Epithelial cell of prostate (primary cell): ENCODE results near the gene SLC6A11.

Experiments
- DNase-seq: peaks from one replicate; pipeline ENCODE4 v3.0.0-alpha.2; 2011; ENCODE audit warnings: low read depth, low spot score
- H3K27ac ChIP-seq: fragments of 450-650 bp; 2 replicates; pipeline ENCODE4 v1.5.1; 2017; ENCODE audit warnings: mild to moderate bottlenecking

The SLC6A11 gene

DNA sequence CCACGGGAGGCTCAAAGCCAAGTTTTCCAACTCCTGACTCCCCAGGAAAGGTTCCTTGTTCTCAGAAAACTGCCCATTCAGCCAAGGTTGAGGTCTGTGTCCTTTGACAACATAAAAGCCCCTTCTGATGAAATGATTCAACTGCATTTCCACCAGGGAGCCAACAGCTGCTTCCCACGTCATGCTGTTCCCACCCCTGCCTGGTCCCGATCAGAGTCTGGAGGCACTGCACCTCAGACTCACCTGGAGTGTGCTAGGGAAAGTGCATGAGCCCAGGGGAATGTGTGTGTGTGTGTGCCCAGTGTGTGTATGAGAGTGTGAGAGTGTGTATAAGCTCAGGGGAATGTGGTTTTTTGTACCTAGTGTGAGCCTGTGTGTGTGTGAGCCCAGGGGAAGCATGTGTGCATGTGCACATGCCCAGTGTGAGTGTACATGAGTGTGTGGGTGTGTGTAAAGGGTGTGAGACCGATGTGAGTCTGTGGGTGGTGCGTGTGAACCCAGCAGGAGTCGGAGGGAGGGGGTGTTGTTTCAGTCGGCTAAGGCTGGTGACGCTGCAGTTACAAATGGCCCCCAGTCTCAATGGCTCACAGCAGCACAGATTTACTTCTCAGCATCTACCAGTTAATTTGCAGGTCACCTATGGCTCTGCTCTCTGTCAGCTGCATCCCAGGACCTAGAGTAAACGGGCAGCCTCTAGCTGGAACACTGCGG, 156.2 kb downstream of the SLC6A11 start:
- no peak for DNase-seq
- no peak overlapping the region for H3K27ac ChIP-seq

DNA sequence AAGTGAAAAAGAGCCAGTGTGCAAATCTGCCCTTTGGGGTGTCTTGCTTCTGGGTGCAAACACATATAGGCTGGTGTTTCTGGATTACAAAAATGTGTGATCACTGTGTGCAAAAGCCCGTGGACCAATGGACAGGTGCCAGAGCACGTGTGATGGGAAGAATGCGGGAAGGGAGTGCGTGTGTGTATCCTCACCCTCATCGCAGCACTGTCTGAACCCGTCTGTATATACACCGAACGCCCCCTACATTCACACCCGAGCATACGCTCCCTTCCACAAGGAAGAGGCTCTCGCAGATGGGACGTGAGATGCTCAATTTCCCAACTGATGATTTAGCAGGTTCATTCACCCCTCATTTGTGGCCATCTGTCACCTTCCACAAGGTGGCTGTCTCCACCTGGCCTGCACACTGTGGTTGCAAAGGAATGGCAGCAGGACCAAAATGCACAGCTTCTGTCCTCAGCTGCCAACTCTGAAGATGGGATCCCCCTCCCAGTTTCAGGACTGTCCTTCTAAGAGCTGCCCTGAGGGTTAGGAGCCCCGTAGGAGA, 157.1 kb downstream of the SLC6A11 start:
- no peak for DNase-seq
- H3K27ac ChIP-seq, result no peak overlapping the region

DNA sequence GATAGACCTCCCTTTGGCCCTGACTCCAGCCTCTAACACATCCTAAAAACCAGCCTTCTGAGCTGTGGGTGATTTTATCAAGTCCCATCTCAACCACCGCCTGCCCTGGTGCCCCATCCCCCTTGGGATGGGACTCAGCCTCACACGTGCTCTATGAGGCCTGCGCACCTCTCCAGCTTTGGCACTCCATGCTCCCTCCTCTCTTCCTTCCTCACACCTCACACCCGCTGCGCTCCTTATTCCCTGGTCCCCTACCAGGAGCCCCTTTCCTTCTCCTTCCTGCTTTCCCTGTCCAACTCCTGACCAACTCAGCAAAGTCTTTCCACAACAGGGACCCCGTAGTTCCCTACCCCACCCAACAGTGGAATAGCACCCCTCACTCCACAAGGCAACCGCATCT, 158.1 kb downstream of the SLC6A11 start:
- no peak for DNase-seq
- H3K27ac ChIP-seq, result no peak overlapping the region

DNA sequence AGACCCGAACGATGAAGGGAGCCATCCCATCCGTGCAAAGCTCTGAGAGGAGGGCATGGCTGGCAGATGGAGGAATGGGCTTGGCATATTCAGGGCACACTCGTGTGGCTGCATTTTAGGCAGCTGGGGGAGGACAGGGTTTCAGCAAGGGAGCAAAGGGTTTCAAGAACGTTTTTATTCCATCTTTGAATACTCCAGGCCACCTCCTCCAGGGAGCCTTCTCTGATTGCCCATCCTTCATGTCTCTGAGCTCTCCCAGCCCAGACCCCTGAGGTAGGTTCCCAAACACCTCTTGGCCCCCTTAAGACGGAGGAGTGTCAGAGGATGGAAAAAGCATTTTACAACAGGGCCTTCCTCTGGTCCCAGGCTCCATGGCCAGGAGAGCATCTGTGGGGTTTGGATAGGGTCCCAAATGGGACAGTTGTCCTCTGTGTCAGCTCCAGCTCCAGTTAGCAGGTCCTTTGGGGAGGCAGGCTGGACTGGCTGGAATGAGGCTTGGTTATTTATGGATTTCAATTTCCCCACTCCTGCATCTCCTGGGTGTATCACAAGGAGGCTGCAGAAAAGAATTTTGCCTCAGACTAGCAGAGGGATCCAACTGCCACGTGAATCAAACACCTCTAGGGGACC, 158.8 kb downstream of the SLC6A11 start:
- H3K27ac ChIP-seq, result no peak overlapping the region
- no peak for DNase-seq

DNA sequence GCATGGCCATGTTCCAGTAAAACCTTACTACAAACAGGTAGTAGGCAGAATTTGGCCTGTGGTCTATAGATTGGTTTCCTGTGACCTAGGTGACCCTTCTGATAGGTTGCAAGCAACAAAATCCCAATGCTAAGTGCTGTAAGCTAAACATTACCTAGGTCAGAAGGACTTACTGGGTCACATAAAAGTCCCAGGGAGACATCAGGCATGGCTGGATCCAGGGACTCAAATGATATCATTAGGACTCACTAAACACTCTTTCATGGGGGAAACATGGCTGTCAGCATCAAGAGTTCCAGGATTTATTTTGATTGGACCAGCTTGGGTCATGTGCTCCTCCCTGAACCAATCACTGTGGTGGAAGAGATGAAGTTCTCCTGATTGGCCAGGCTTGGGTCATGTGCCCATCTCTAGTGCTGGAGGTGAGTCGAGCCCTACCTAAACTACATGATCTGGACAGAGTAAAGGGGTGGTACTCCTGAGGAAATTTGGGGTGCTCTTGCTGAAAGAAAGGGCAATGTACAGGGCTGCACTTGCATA, 159.7 kb downstream of the SLC6A11 start:
- H3K27ac ChIP-seq, result no peak overlapping the region
- DNase-seq, result no peak

DNA sequence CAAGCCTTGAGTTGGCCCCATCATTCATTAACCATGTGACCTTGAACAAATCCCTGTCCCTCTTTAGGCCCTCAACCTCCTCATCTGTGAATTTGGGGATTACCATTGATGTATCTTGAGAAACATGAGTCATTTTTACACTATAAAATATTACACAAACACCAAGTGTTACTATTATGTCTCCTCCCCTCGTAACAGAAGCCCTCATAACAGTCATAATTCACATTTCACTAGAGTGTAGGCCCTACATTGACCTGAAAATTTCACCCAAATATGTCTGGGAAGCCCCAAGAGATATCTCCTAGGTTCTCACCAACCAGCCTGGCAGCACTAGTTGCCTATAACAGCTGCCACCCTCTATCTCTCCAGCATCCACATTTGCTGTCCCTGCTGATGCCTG, 160.7 kb downstream of the SLC6A11 start:
- no peak overlapping the region for H3K27ac ChIP-seq
- DNase-seq, result no peak

DNA sequence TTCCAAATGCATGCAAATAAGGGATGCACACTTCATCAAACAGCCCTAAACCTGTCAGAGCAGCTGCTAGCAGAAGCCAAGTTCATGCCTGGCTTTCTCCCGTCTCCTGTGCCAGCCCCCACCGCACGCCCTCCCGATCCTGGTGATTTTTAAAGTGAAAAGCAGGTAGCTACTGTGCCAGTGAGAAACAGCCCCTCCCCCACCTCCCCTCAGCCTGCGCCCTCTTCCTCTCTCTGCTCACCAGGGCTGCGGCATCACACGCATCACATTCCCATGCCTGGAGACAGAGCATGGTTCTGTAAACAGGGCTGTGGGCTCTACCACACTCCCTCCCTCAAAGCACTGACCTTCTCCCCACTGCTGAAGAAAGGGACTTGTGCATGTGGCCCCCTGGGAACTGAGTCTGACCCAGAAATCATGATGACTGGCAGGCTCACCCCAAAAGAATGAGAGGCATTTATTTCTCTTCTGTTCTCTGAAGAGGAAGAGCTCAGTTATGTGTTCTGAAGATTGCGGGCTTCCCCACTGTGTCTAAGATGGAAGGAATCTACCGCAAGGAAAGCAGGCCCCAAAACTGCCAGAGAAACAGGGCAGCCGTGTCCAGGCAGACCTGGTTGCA, 162.0 kb downstream of the SLC6A11 start:
- DNase-seq, result no peak
- no peak overlapping the region for H3K27ac ChIP-seq

DNA sequence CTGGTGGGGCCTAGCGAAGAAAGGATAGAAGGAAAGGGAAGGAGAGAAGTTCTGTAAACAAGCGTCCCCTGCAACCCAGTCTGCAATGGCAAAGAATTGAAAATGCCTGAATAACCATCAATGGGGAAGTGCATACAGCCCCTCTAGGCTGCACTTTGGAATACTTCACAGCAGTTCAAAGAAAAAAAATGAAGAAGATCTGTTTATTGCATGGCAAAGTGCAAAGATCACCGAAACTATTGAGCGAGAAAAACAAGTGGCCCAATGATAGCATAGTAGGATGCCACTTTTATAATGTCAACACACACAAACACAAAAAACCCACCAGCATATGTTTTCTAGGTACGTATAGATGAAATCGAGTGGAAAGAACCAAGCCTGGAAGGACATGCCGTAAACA, 162.9 kb downstream of the SLC6A11 start:
- DNase-seq, result no peak
- H3K27ac ChIP-seq, result no peak overlapping the region

DNA sequence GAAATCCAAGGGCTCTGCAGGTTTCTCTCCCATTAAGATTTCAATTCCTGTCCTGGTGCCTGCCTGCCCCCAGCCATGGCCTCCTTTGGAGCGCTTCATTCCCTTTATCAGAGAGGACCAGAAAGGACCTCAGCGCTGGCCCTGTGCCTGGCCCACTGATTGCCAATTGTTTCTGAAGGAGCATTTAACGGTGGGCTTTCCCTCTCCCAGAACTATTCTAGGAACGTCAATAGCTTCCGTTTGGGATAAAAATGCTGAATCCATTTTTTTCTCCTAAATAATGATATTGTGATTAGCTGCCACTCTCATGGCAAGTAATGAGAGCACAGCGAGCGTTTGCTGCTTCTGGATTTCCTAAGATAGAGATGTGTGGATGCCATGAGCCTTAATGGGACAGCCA, 164.3 kb downstream of the SLC6A11 start:
- no peak for DNase-seq
- no peak overlapping the region for H3K27ac ChIP-seq

DNA sequence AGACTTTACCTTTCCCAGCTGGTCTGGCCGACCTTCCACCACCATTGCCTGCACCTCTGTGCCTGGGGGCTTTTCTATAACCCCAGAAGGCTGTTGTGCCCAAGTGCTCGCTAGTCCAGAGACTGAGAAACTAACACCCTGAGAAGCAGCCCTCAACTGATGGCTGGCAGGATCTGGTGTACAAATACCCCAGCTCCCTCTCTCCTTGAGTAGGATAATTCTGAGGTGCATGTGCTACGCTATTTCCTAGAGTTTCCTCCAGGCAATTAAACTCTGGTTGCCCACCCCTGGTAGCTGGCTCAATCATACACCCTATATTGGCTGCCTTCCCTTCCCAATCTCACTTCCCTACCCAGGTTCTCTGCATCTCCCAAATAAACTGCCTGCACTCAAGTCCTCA, 165.0 kb downstream of the SLC6A11 start:
- H3K27ac ChIP-seq, result no peak overlapping the region
- DNase-seq, result no peak

DNA sequence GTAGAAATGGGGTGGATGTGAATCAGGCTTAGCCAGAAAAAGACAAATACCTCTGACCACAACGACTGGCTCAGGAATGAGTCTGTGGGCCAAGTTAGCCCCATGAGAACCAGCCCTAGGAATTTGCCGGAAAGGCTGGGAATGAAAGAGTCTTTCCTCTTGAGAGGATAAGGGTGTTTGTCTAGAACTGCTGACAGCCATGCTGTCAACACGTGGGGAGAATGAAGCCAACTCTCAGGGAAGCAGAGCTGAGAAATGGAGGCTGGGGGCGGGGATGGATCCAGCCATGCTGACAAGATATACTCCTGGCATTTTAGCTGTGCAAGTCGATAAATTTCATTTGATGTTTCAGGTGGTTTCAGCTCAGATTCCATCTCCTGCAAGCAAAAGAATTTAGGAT, 165.9 kb downstream of the SLC6A11 start:
- DNase-seq, result no peak
- H3K27ac ChIP-seq, result no peak overlapping the region

DNA sequence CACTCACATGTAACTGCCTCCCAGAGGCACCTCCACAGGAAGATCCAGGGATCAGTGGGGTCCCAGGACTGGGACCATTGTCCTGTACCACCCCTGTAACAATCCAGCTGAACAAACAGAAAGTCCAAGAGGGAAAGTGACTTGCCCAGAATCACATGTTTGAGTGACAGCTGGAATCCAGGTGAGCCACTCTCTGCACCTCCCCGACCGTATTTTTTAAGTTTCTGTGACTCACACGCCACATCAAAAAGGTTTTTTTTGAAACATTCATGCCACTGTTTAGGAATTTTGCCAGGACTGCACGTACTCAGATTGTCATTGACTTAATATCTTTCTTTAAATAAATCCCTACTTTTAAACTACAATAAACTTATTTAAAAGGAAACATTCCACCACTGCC, 166.8 kb downstream of the SLC6A11 start:
- DNase-seq, result peak; percentile 41
- H3K27ac ChIP-seq, result no peak overlapping the region

DNA sequence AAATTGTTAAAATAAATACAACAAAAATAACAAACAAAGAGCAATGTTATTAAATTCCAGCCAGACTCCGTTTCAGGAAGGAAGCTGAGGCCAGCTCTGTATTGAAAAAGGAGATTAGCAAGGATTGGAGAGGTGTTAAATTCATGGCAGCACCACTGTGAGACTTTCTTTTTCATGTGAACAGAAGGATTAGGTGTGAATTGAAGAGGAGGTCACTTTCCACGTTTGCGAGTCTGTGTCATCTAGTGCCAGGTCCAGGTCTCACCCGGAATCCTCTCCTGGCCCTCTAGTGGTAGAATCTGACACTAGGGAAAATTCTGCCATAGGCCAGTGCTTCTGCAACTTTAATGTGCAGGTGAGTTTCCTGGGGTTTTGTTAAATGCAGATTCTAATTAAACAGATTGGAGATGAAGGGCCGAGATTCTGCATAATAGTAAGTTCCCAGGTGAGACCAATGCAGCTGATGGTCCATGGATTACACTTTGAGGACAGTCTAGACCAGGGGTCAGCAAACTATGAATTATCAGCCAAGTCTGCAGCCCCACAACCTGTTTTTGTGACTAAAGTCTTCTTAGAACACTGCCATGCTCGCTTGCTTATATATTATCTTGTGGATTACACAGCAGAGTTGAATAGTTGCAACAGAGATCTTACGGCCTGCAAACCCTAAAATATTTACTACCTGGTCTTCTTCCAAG, 167.3 kb downstream of the SLC6A11 start:
- DNase-seq, result no peak
- no peak overlapping the region for H3K27ac ChIP-seq

DNA sequence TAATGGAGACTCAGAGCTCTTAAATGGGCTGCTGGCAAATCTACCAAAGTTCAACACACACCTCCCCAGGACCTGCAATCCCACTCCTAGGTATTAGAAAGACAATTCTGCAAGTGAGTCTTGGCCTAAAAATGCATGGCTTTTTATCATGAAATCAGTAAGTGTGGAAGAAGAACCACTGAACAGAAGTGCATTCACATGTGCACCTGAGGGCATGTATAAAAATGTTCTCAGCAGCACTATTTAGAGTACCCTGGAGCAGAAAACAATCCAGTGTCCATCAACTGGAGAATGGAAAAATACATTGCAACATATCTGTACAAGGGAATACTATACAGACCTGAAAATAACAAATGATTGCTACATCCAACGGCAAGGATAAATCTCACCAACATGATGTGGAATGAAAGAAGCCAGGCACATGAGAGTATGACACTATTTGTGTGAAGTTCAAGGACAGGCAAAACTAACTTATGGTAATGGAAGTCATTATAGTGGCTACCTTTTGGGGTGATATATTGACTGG, 168.4 kb downstream of the SLC6A11 start:
- no peak overlapping the region for H3K27ac ChIP-seq
- DNase-seq, result no peak

DNA sequence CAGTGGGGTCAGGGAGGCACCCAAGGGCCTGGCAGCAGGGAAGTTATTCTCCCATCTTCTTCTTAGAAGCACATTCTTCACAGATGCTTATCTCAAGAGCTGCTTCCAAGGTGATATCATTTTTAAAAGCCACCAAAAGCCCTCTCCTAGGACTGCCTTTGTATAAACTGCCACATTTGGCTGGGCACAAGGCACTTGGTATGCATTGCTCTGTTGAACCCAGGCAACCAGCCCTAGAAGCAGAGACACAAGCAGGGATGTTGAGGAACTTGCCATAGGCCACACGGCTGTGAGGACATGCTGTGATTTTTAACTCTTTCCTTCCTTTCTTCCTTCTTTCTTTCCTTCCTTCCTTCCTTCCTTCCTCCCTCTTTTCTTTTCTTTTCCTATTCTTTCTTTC, 169.2 kb downstream of the SLC6A11 start:
- H3K27ac ChIP-seq, result no peak overlapping the region
- DNase-seq, result no peak

DNA sequence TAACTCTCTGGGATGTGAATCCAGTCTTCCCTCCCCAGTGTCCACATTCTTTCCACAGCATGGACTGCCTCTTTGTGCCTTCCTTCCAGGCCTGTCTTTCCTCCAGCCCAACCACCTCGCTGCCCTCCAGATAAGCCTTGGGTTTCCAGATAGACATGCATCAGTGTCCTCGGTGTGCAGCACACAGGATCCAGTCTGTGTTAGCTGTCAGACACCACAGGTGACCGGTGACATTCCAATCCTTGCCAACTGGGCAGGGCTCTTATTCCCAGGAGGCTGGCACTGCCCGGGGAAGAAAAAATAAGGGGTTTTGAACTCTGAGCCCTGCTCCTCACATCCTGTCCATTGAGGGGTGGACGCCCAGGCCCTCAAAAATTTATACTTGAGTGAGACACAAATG, 170.6 kb downstream of the SLC6A11 start:
- DNase-seq, result no peak
- no peak overlapping the region for H3K27ac ChIP-seq

DNA sequence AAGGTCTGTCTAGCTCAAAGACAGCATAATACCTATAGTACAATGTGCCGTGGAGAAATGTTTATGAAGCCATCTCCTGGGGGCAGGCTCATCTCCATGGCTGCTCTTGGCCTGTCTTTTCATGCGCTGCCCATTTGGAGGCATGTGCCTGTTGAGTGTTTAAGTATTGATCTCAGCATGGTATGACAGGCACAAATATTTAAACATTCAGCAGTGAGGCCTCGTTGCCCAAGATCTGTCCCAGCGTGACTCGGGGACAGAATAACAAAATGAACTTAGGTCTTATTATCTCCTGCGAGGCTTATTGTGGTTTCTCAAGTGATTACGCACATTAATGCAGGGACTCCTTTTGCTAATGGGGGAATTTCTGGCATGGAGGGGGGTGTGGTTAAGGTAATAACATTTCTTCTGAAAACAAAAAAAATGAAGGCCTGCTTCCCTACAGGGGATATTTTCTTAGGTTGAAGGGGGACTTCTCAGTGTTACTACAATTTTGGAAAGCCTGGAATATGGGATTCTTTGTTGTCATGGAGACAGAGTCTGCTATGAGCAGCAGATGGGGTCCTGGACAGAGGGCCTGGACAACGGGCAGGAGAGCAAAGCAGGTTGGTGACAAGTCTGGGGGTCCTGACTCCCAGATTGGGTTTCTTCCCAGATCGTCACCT, 172.1 kb downstream of the SLC6A11 start:
- no peak for DNase-seq
- H3K27ac ChIP-seq, result no peak overlapping the region

DNA sequence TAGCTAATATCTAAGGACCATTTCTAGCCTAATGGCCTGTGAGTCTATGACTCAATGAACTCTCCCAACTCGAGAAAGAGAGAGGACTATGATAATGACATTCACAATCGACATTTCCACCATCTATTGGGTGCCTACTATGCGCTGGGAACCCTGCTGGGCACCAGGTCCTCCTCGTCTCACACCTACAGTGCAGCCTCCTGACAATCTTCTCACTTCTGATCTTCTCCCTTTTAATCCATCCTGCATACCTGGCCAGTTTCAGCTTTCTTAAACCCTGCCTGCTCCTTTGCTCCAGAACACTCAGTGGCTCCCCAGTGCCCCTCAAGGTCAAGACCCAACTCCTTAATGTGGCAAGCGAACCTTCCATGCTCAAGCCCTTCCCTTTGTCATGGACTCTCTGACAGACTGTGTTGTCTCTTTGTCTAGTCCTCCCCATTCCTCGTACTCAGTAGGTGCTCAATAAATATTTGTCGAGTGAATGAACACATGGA, 173.0 kb downstream of the SLC6A11 start:
- DNase-seq, result no peak
- no peak overlapping the region for H3K27ac ChIP-seq
